Mesothelial cell of epicardium (in vitro differentiated cells): Measurements from ENCODE around the gene CREM. TPM values are rescaled to one million over a fixed set of nuclear protein-coding genes. Genes with fewer than 3 reads are reported as not detected.

Experiments
- DNase-seq, 2 experiments: peaks; one replicate each; pipeline ENCODE4 v3.0.0; 2021; ENCODE audit warnings: low spot score in 2 of 2; ENCODE audit not compliant: unreplicated experiment in 2 of 2
- H3K27ac Mint-ChIP-seq: 2 replicates; pipeline ENCODE4 v1.8.0; 2021; ENCODE audit warnings: mixed read lengths
- H3K27me3 Mint-ChIP-seq: 2 replicates; pipeline ENCODE4 v1.8.0; 2021; ENCODE audit warnings: low read depth, mixed read lengths
- H3K36me3 Mint-ChIP-seq: 2 replicates; pipeline ENCODE4 v1.8.0; 2021; ENCODE audit warnings: mixed read lengths
- H3K4me1 Mint-ChIP-seq: 2 replicates; pipeline ENCODE4 v1.8.0; 2021; ENCODE audit warnings: mixed read lengths
- H3K4me3 Mint-ChIP-seq: 2 replicates; pipeline ENCODE4 v1.8.0; 2021; ENCODE audit warnings: mild to moderate bottlenecking, moderate library complexity, mixed read lengths
- H3K9me3 Mint-ChIP-seq: 2 replicates; pipeline ENCODE4 v1.8.0; 2021; ENCODE audit warnings: mixed read lengths
- total RNA-seq: library from RNA; stranded (reverse); gene quantifications from 3 replicates; pipeline ENCODE4 v1.2.1, GENCODE V29; 2021
- TF ChIP-seq, protein P1 (sequence below): fragments of 200-600 bp; sonication (generic); IDR thresholded peaks from one replicate; pipeline ENCODE4 v1.5.0; 2021; ENCODE audit warnings: antibody characterized with exemption; ENCODE audit not compliant: unreplicated experiment

Gene CREM
- total RNA-seq, 1 donor from 2014 or later = 34.2 TPM

DNA sequence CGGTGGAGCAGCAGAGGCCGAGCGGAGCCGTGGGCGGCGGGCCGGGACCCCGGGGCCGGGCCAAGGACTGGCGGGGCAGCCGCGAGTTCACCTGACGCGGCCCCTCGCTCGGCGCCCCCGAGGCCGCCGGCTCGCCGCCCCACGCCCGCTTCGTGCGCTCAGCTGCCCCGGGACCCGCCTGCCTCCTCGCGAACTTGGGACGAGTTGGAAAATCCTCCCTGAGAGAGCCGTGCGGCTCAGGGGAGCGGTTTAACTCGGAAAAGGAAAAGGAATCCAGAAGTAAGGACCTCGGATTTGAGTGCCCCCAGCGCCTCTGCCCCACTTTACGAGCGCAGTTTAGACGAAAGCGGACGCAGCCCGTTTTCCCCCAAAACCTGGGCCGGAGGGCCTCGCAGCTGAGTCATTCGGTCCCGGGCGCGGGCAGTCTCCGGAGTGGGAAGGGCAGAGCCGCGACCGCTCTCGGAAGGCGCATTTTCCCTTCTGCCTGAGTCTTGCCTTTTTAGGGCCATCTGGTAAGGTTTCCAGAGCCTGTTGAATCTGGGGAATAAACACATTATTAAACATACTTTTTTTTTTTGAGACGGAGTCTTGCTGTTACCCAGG, 744 bp downstream of the CREM start:
- Mint-ChIP-seq H3K4me3 (peak overlapping the region; percentile 89), H3K9me3 (no peaks in the 10 kb centered on the region), H3K27me3 (no peaks in the 10 kb centered on the region), H3K27ac (peak overlapping the region; percentile 98), H3K4me1 (peaks cover 24% of the 10 kb centered on the region), H3K36me3 (no peaks in the 10 kb centered on the region)
- peak; percentile 32 to 73 for DNase-seq
- TF ChIP-seq, protein P1, sequence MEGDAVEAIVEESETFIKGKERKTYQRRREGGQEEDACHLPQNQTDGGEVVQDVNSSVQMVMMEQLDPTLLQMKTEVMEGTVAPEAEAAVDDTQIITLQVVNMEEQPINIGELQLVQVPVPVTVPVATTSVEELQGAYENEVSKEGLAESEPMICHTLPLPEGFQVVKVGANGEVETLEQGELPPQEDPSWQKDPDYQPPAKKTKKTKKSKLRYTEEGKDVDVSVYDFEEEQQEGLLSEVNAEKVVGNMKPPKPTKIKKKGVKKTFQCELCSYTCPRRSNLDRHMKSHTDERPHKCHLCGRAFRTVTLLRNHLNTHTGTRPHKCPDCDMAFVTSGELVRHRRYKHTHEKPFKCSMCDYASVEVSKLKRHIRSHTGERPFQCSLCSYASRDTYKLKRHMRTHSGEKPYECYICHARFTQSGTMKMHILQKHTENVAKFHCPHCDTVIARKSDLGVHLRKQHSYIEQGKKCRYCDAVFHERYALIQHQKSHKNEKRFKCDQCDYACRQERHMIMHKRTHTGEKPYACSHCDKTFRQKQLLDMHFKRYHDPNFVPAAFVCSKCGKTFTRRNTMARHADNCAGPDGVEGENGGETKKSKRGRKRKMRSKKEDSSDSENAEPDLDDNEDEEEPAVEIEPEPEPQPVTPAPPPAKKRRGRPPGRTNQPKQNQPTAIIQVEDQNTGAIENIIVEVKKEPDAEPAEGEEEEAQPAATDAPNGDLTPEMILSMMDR = no peak

- DNase-seq = no peak
- no peaks in the 10 kb centered on the region for H3K9me3 Mint-ChIP-seq
- peak overlapping the region; percentile 89 for H3K4me3 Mint-ChIP-seq
- H3K27ac Mint-ChIP-seq = peak overlapping the region; percentile 70
- H3K27me3 Mint-ChIP-seq = no peaks in the 10 kb centered on the region
- H3K4me1 Mint-ChIP-seq = peaks cover 31% of the 10 kb centered on the region
- TF ChIP-seq, protein P1 = no peak
- no peaks in the 10 kb centered on the region for H3K36me3 Mint-ChIP-seq
Observed at GRCh38 chr10:35129185-35129674, 2.6 kb downstream of the CREM start.

DNA sequence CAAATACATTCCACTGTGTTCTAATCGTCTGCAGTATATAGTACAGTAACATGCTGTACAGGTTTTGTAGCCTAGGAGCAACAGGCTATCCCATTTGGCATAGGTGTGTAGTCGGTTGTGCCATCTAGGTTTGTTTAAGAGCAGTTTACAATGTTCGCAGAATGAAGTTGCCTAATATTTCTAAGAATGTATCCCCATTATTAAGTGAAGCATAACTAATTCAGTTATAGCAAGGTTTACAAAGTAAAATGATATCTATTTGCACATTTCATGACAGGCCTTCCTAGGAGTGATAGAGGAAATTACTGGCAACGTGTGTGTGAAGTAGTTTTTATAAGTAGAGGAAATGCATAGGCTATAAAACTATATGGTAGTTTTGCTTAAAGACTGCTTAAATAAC, 4.0 kb downstream of the CREM start:
- Mint-ChIP-seq H3K27me3 (no peaks in the 10 kb centered on the region), H3K27ac (no peak overlapping the region), H3K4me3 (no peak overlapping the region), H3K9me3 (no peaks in the 10 kb centered on the region), H3K36me3 (no peaks in the 10 kb centered on the region), H3K4me1 (peaks cover 31% of the 10 kb centered on the region)
- TF ChIP-seq, protein P1 = no peak
- DNase-seq = no peak

DNA sequence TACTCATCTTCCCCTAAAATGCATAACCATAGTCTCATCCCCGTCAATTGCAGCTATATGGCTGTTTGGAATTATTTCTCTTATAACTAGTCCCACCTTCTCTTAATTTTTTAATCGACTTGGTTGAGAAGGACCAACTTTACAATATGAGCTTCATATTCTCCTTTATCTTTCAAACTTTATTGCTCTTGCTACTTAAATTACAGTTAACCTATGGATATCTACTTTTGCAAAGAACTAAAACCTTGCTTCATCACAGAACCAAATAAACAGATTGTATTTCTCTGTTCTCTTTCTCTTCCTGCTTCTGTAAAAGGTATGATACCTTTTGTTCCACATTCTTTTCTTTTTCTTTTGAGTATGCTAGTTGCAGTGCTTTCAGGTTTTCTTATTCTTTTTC, 6.1 kb downstream of the CREM start:
- Mint-ChIP-seq H3K36me3 (no peaks in the 10 kb centered on the region), H3K27me3 (no peaks in the 10 kb centered on the region), H3K9me3 (no peaks in the 10 kb centered on the region), H3K27ac (peak overlapping the region; percentile 54), H3K4me1 (peaks cover 31% of the 10 kb centered on the region), H3K4me3 (no peak overlapping the region)
- TF ChIP-seq, protein P1 = no peak
- DNase-seq = no peak

DNA sequence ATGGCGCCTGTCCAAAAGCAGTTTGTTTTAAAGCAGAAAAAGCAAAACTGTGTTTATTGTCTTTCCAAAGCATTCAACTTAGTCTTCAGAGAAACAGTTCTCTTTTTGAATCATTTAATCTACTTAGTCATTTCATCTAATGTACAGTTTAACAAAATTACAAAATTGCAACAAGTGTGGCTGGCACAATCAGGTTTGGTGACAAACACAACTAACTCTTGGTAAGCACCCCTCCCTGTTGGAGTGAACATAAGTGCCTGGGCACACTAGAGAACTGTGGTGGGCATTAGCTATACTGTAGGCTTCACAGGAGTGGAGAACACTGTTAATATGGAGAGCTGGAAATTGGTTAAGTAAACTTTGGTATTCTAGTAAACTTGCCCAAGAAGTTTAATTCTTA, 6.9 kb downstream of the CREM start:
- no peaks in the 10 kb centered on the region for H3K27me3 Mint-ChIP-seq
- TF ChIP-seq, protein P1 = no peak
- H3K36me3 Mint-ChIP-seq = no peaks in the 10 kb centered on the region
- H3K4me1 Mint-ChIP-seq = peaks cover 26% of the 10 kb centered on the region
- H3K27ac Mint-ChIP-seq = no peak overlapping the region
- H3K4me3 Mint-ChIP-seq = no peak overlapping the region
- no peaks in the 10 kb centered on the region for H3K9me3 Mint-ChIP-seq
- no peak for DNase-seq
